ENCODE data around the gene RBBP8NL. TPM values are rescaled to one million over a fixed set of nuclear protein-coding genes. Genes with fewer than 3 reads are reported as not detected.
A peak's percentile ranks its signal among the peaks of the same experiment; 100 is the strongest.

RBBP8NL gene
- total RNA-seq, 1 experiment from 2014 or later: not detected

DNA sequence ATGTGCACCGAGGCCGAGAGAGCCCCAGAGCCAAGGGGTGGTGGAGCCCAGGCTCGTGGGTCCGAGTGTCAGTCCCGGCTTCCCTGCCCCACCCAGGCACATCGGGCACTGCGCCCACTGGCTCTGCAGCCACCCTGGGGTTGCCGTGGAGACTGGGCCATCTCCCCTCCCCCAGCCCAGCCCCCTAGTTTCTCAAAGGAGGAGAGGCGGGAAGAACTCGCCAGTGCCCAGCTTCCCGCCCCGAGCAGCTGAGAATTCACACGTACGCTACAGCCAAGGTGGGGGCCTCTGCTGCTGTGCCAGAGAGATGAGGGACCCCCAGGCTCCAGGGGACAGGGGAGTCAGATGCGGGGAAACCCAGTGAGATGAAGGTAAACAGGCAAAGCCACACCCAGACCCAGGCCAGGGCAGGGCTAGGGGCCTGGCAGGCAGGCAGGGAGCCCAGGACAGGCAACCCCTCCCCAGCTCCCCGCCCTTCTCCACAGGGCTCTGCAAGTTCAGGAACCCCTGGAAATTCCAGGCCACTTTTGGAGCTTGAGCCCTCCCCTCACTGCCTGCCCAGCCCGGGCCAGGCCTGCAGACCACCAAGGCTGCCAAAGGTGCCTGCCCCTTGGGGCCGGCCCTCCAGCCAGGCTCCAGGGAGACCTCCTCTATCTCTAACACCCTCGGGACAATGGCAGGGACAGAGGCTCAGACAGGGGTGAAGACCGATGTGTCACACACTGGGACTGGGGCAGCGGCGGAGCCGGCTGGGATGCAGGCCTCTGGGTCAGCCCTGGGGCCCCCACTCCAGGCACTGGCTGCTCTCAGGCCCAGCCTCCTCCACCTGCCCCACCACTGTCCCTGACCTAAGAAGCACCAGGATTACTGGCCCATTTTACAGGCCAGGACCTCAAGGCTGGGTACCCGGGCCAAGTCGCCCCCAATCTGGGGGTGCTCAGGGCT, 66.2 kb downstream of the RBBP8NL start:
- H3K9me3 ChIP-seq (ENCODE audit: control insufficient read depth, insufficient read depth, low read depth, low read length): no peaks in the 10 kb centered on the region
- TF ChIP-seq, protein P1, sequence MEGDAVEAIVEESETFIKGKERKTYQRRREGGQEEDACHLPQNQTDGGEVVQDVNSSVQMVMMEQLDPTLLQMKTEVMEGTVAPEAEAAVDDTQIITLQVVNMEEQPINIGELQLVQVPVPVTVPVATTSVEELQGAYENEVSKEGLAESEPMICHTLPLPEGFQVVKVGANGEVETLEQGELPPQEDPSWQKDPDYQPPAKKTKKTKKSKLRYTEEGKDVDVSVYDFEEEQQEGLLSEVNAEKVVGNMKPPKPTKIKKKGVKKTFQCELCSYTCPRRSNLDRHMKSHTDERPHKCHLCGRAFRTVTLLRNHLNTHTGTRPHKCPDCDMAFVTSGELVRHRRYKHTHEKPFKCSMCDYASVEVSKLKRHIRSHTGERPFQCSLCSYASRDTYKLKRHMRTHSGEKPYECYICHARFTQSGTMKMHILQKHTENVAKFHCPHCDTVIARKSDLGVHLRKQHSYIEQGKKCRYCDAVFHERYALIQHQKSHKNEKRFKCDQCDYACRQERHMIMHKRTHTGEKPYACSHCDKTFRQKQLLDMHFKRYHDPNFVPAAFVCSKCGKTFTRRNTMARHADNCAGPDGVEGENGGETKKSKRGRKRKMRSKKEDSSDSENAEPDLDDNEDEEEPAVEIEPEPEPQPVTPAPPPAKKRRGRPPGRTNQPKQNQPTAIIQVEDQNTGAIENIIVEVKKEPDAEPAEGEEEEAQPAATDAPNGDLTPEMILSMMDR (IDR thresholded peaks at IDR 0.05): no peak
- TF ChIP-seq SIN3A (IDR thresholded peaks at IDR 0.05; ENCODE audit: borderline replicate concordance, insufficient read depth, low read depth, low read length) (peak; percentile 85; the same call in 1 of the 2 replicates), POLR2AphosphoS5 (IDR thresholded peaks at IDR 0.05; ENCODE audit: low read depth, low read length) (no peak), TCF7L2 (IDR thresholded peaks at IDR 0.05; ENCODE audit: low read depth, low read length) (no peak)
- TF ChIP-seq, protein P2, sequence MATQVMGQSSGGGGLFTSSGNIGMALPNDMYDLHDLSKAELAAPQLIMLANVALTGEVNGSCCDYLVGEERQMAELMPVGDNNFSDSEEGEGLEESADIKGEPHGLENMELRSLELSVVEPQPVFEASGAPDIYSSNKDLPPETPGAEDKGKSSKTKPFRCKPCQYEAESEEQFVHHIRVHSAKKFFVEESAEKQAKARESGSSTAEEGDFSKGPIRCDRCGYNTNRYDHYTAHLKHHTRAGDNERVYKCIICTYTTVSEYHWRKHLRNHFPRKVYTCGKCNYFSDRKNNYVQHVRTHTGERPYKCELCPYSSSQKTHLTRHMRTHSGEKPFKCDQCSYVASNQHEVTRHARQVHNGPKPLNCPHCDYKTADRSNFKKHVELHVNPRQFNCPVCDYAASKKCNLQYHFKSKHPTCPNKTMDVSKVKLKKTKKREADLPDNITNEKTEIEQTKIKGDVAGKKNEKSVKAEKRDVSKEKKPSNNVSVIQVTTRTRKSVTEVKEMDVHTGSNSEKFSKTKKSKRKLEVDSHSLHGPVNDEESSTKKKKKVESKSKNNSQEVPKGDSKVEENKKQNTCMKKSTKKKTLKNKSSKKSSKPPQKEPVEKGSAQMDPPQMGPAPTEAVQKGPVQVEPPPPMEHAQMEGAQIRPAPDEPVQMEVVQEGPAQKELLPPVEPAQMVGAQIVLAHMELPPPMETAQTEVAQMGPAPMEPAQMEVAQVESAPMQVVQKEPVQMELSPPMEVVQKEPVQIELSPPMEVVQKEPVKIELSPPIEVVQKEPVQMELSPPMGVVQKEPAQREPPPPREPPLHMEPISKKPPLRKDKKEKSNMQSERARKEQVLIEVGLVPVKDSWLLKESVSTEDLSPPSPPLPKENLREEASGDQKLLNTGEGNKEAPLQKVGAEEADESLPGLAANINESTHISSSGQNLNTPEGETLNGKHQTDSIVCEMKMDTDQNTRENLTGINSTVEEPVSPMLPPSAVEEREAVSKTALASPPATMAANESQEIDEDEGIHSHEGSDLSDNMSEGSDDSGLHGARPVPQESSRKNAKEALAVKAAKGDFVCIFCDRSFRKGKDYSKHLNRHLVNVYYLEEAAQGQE (IDR thresholded peaks at IDR 0.05; ENCODE audit: insufficient read depth in 1 of 2, low read depth in 2 of 2, low read length in 1 of 2): no peak
- H3K27ac ChIP-seq (ENCODE audit: low read length): peak overlapping the region; percentile 88
- H3K27me3 ChIP-seq (ENCODE audit: control insufficient read depth, insufficient read depth, low read length): no peaks in the 10 kb centered on the region
- H3K4me1 ChIP-seq (ENCODE audit: control insufficient read depth, insufficient read depth, low read length): peaks cover 84% of the 10 kb centered on the region
- ATAC-seq (peak; percentile 37), DNase-seq (ENCODE audit: low read depth, low spot score) (no peak)
- peak overlapping the region in 1 of 2 experiments; percentile 8; a peak in 1 of 4 replicates for H3K4me3 ChIP-seq (ENCODE audit: low read depth in 2 of 2, low read length in 2 of 2)
- intact Hi-C loops (cut with micrococcal nuclease; ENCODE audit: unreplicated experiment) (no loop called here), in situ Hi-C loops (cut with HindIII; ENCODE audit: low pct_unique_long_range_greater_than_20kb, low sequenced_read_pairs) (no loop called here)
- ChIA-PET CTCF (interaction anchor here (0.5 to 0.6 kb wide), 2 partner anchors 22 to 23 kb away, joined by 3 to 4 read pairs; no protein-coding TSS in a partner anchor), POLR2A (interaction anchor here (0.6 kb wide), 2 partner anchors 9 to 55 kb away, joined by 4 to 5 read pairs; no protein-coding TSS in a partner anchor)
- BruUV-seq (replicated peaks): no TSS peak
- H3K36me3 ChIP-seq (ENCODE audit: control insufficient read depth, insufficient read depth, low read length): no peaks in the 10 kb centered on the region

Other genes with a start within 250 kb of the RBBP8NL start
- gene MTG2, start 244.5 kb downstream of the RBBP8NL start, total RNA-seq (2021; ENCODE audit: unreplicated experiment): 56.8 TPM
- gene HRH3, start 207.3 kb downstream of the RBBP8NL start, total RNA-seq (2021; ENCODE audit: unreplicated experiment): 0.10 TPM
- gene OSBPL2, start 189.0 kb downstream of the RBBP8NL start, total RNA-seq (2021; ENCODE audit: unreplicated experiment): 41.4 TPM
- 194 TPM for gene ADRM1, start 124.5 kb downstream of the RBBP8NL start, total RNA-seq (2021; ENCODE audit: unreplicated experiment)
- gene LAMA5, start 60.2 kb downstream of the RBBP8NL start, total RNA-seq (2021; ENCODE audit: unreplicated experiment): 497 TPM
- gene RPS21, start 40.4 kb downstream of the RBBP8NL start, total RNA-seq (2021; ENCODE audit: unreplicated experiment): 1,761 TPM
- gene CABLES2, start 20.3 kb downstream of the RBBP8NL start, total RNA-seq (2021; ENCODE audit: unreplicated experiment): 9.8 TPM
- gene GATA5, start 48.5 kb upstream of the RBBP8NL start, total RNA-seq (2021; ENCODE audit: unreplicated experiment): 53.2 TPM
- 167 TPM for gene SLCO4A1, start 215.0 kb upstream of the RBBP8NL start, total RNA-seq (2021; ENCODE audit: unreplicated experiment)